HG02571 (cell line): ENCODE data around the gene SMAP1.

Experiments used
- ATAC-seq: cut with Tn5 transposase; IDR thresholded peaks from one replicate; pipeline ENCODE4 v1.9.1; 2021; ENCODE audit warnings: mild to moderate bottlenecking, moderate library complexity; ENCODE audit not compliant: unreplicated experiment

The SMAP1 gene

GRCh38 chr6:70839286-70840266 is 171.9 kb downstream of the SMAP1 start:
- ATAC-seq: no peak

GRCh38 chr6:70841112-70841511 is 173.4 kb downstream of the SMAP1 start:
- no peak for ATAC-seq

DNA sequence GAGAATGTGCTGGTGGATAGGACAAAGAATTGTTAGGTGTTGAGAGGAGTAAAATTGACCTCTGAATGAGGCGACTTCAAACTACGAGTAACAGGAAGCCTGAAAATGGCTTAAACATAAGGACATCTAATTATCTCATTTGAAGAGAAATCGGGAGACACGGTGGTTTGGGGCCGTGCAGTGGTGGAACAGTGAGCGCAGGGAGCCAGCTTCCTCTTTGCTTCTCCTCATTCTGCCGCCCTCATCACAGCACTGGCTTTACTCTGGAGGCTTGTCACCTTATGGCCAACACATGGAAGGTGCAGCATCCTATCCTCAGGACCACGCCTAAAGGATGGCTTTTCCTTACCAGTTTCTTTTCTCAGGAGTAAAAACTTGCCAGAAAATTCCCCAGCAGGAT is 174.9 kb downstream of the SMAP1 start:
- ATAC-seq: no peak

DNA sequence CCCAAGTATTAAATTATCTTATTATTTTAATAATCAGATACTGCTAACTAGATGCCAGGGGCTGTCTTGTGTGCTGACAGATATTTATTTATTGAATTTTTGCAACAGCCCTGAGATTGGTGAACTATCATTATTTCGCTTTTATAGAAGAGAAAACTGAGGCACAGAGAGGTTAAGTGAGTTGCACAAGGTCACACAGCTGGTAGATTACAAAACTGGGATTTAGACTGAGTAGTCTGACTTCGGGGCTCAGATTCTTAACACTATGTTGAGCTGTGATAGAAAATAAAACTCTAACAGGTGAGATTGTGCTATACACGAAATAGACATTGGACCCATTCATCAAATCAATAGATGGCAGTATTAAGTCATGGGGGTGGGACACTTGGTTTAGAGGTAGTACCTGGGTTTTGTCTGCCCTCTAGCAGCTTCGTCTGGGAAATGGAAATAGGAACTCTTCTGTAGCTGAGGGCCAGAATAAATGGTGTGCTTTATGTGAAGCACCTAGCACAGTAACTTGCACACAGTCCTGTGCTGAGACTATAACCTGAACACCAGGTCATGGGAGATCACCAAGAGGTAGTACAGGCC is 175.7 kb downstream of the SMAP1 start:
- no peak for ATAC-seq

DNA sequence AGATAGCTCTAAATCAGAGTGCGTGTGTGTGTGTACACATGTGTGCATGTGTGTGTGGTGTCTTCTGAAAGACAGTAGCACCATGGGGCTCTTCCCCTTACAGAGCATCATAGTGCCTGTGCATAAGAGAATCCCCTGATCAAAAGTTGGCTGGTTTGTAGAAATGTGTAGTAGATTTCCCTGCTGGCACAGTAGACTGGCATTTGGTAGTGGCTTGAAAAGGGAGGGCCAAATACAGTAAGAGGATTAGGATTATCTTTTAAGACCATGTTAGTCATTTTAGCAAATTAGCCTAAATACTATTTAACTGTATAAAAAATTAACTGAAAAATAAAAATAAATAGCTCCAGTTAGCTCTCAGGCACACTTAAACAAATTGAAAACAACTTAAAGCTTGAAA is 176.6 kb downstream of the SMAP1 start:
- no peak for ATAC-seq

DNA sequence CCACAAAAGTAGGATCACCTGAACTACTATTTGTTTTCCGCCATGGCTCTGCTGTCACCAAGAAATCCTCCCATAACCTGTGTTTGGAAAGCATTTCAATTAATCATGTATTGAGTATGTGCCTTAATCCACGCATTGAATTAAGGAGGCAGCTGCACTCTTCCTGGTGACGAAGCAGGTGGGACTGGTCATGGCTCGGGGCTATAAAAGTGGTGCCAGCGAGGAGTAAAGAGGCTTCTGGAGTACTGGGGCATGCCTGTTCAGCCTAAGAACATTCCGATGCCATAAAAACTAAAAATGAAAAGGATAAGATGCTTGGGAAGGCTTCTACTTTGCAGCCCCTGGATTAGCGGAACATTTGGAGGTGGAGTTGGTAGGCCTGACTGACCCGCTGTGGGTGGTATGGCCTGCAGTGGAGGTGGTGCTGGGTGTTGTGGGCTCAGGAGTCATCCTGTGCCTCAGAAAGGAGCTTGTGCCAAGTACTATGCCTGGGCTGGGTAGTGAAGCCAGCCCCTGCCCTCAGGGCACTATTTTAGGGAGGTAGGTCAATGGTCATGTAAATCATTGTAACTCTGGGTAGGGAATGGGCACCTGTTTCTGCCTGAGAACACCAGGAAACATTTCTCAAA is 178.6 kb downstream of the SMAP1 start:
- ATAC-seq: no peak

DNA sequence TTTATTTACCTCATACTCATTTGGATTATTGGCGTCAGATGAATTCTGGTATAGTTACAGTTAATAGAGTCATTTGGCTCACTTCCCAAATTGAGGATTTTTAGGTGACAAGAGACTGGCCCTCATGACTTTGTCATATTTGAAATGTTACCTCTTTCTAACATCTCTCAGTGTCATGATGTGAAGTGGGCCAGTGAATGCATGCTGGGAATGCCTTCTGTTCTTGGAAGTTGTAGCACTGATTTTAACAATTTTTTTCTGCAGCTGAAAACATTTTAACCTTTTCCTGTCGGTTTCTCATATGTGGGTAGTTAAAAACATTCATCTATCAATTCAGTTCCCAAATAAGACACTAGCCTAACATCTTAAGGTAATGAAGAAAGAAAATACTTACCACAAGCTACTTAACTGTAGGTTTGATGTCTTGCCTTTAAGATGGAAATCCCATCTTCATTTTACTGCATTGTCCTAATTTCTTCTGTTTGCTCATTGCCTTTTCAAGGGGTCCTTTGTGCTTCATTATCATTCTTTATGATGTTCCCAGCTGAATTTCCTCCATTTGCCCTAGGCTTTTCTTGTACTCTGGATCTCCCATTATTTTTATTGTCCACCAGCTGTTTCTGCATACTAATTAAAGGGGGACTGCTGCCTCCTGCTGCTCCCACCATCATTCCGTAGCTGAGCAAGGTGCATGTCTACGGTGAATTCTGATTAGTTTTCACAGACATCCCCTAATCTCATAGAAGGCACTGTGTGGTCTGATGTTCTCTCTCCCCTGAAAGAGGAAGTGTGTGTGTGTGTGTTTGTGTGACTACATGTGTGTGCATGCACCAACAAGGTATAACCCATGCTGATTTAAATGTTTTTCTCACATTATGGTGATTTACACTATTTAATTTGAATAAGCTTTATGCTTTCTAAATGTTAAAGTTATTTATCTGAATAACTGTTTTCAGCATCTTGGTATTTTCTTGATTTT is 179.7 kb downstream of the SMAP1 start:
- ATAC-seq: no peak

DNA sequence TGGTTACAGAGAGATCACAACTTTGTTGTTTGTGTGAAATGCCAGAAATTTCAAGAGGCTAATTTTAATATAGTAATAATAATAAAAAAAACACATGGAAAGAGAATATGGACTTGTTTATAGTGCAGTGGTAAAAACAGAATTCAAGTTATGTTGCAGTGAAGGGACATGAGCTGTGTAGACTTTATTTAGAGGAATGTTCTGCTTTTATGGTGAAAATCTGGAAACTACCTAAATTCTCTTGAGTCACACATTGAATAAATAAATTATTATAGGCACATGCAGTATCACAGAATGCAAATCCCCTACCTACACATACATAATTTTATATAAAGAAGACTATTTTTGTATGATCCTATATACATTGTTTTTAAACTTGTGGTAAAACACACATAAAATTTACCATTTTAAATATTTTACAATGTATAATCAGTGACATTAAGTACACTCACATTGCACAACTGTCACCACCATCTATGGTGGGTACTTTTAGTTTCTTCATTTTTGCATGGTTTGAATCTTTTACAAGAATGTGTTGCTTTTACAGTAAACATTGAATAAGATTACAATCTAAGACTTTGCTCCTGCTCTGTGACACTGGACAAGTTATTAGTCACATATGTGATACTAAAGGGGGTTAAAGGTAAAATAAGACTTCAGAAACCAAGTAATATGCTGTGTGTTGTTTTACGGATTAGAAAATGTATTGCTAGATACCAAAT is 181.8 kb downstream of the SMAP1 start:
- no peak for ATAC-seq

GRCh38 chr6:70852667-70853246 is 185.1 kb downstream of the SMAP1 start:
- ATAC-seq: no peak

GRCh38 chr6:70857387-70858077 is 189.8 kb downstream of the SMAP1 start:
- peak; percentile 99 for ATAC-seq

GRCh38 chr6:70860045-70860444 is 192.4 kb downstream of the SMAP1 start:
- ATAC-seq: no peak

- no peak for ATAC-seq
Observed at GRCh38 chr6:70860920-70861319, 193.2 kb downstream of the SMAP1 start.

DNA sequence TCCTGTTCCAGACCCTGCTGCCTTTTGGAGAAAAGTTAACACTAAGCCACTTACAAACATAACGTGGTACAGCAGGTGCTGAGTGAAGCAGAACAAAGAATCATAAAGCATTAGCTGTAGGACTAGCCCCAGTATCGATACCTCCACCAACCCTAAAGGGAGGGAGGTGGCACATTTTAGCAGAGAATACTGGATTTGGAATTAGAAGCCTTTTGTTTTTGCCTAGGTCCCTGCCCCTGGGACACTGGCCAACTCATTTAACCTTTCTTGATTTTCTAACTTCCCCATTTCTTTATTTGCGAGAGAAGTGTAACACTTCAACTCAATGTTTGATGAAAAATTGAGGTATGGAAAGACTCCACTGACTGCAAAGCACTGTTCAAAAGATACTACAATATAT is 195.7 kb downstream of the SMAP1 start:
- no peak for ATAC-seq

DNA sequence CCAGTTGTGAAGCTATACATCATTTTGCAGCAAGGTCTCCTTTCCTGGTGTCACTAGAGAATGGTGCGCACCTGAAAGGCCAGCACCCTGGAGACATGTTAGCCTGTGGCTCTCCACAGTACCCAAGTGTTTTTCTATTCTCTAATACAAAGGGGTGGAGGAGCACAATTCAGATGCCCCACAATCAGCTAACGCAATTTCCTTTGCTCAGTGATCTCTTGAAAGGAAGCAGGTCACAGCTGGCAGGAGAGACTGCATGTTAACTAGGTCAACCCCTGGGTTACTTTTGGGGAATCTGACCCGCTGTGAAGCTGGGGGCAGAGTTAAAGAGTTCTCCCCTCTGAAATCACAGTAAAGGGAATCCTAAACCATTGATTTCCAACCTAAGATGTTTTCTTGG is 196.7 kb downstream of the SMAP1 start:
- ATAC-seq: no peak

GRCh38 chr6:70872469-70872868 is 204.8 kb downstream of the SMAP1 start:
- no peak for ATAC-seq

DNA sequence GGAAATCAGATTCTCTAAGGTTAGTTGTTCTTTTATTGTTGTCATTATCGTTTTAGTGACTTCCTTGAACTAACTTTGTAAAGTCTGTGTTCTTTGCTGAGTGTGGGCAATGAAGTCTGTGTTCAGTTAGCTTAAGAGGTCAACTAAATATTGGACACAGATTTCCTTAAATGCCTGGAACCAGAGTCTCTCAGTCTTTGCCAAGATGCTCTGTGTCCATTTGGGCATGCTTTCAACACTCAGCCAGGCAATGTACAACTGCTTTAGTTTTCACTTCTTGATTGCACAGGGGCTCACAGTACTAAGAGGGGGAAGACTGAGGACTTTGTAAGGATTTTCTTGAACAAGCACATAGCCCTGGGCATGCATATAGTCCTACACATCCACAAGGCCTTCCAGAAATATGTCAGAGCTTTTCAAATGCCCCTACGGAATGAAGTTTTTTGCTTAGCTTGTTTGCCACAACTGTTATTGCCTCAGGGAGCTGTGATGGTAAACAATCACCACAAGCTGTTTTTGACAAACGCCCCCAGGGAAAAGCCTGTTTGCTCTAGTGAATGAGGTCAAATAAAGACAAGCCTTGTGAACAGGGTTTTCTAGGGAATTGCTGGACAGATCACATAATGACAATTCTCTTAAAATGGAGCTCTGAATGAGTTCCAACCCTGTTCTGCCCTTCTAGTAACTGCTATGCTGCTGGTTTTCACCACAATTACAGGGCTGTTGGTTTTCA is 206.7 kb downstream of the SMAP1 start:
- no peak for ATAC-seq

DNA sequence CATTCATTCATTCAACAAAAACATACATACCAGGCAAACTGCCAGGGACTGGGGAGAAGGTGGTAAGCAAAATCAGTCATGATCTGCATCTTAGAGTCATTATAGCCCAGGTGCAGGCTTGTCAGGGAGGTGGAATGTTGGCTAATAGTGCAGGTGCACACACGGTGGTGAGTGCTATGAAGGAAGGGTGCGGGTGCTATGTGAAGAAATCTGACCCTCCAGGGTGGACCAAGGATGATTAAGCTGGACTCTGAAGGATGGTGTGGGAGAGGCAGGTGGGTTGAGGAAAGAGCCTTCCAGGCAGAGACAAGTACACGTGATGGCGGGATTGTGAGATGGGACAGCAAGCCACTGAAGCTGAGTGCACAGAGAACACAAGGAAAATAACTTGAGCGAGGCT is 211.8 kb downstream of the SMAP1 start:
- ATAC-seq: no peak
